Activated naive CD4-positive, alpha-beta T cell treated with anti-CD3 and anti-CD28 coated beads, Interleukin-2, amount 10 ng/mL, durations not matched to agents 5 hours and 36 hours (primary cell): ENCODE data around the gene AIP. TPM values are rescaled to one million over a fixed set of nuclear protein-coding genes. Genes with fewer than 3 reads are reported as not detected.

Experiments used
- microRNA-seq: library from miRNA; unstranded; fragments of <30 nt; microRNA quantifications from one replicate; pipeline ENCODE4 v1.2.0, GENCODE V29; 2022; ENCODE audit warnings: borderline microRNAs expressed, borderline replicate concordance
- total RNA-seq, 2 experiments: library from RNA; stranded (reverse); gene quantifications; one replicate each; pipeline ENCODE4 v1.2.3, GENCODE V29; 2021

AIP gene
- total RNA-seq = 100 to 1,000 TPM; 142 to 145 TPM

GRCh38 chr11:67482827-67483798, at the start of gene AIP:
Gene AIP, plus strand, starts transcription at chr11:67483026. Its CDS starts 133 bp downstream, at chr11:67483159.

GRCh38 chr11:67437082-67437808, 45.6 kb upstream of the AIP start, which contains the start of gene PTPRCAP:
Gene PTPRCAP, minus strand, starts transcription at chr11:67437682. Its CDS starts 63 bp downstream, at chr11:67437619.

GRCh38 chr11:67452141-67452952, 30.5 kb upstream of the AIP start, which contains the start of gene GPR152:
Gene GPR152, minus strand, starts transcription at chr11:67452729. Its CDS starts 5 bp downstream, at chr11:67452724.

GRCh38 chr11:67455054-67455453, 27.8 kb upstream of the AIP start, which contains the start of gene CABP4:
Gene CABP4, plus strand, starts transcription at chr11:67455354. Its CDS starts 70 bp downstream, at chr11:67455424.

GRCh38 chr11:67468759-67469507, 13.9 kb upstream of the AIP start, which contains the start of gene TMEM134:
Gene TMEM134, minus strand, starts transcription at chr11:67469251. Its CDS starts 59 bp downstream, at chr11:67469192.

GRCh38 chr11:67504950-67505581, 22.2 kb downstream of the AIP start, which contains the start of gene PITPNM1:
Gene PITPNM1, minus strand, starts transcription at chr11:67505363. Its CDS starts 1,183 bp downstream, at chr11:67504180.

GRCh38 chr11:67507864-67508485, 25.1 kb downstream of the AIP start, which contains the start of gene CDK2AP2:
Gene CDK2AP2, minus strand, starts transcription at chr11:67508162. Its CDS starts 80 bp downstream, at chr11:67508082.

GRCh38 chr11:67522844-67523555, 40.2 kb downstream of the AIP start, which contains the start of gene CABP2:
Gene CABP2, minus strand, starts transcription at chr11:67523446. Its CDS starts 120 bp downstream, at chr11:67523326.

Small RNA genes within 50 kb of the gene (microRNA-seq; reads per million reads assigned to microRNA genes)
- gene MIR6752 = not detected

Other genes starting within 250 kb of the AIP start
- 100 to 1,000 TPM; 289 to 308 TPM for gene GRK2, start 216.6 kb upstream of the AIP start, total RNA-seq
- gene ANKRD13D, start 193.7 kb upstream of the AIP start, total RNA-seq = 100 to 1,000 TPM; 164 to 176 TPM
- 10 to 100 TPM; 11.9 to 12.5 TPM for gene SSH3, start 179.5 kb upstream of the AIP start, total RNA-seq
- gene POLD4, start 129.5 kb upstream of the AIP start, total RNA-seq = 10 to 100 TPM; 75.9 to 79.4 TPM
- gene CLCF1, start 109.4 kb upstream of the AIP start, total RNA-seq = under 1 TPM; 0.60 to 0.86 TPM
- 10 to 100 TPM; 44.5 to 48.5 TPM for gene RAD9A, start 91.0 kb upstream of the AIP start, total RNA-seq
- gene PPP1CA, start 81.2 kb upstream of the AIP start, total RNA-seq = 100 to 1,000 TPM; 282 to 301 TPM
- 100 to 1,000 TPM; 312 to 320 TPM for gene TBC1D10C, start 78.9 kb upstream of the AIP start, total RNA-seq
- gene CARNS1, start 67.3 kb upstream of the AIP start, total RNA-seq = 1 to 10 TPM; 1.1 TPM
- 10 to 100 TPM; 49.3 to 60.0 TPM for gene RPS6KB2, start 54.5 kb upstream of the AIP start, total RNA-seq
- 100 to 1,000 TPM; 404 to 425 TPM for gene PTPRCAP, start 45.3 kb upstream of the AIP start, total RNA-seq
- gene CORO1B, start 39.5 kb upstream of the AIP start, total RNA-seq = 100 to 1,000 TPM; 375 to 382 TPM
- gene GPR152, start 30.3 kb upstream of the AIP start, total RNA-seq = not detected
- 1 to 10 TPM; 3.4 to 3.7 TPM for gene CABP4, start 27.7 kb upstream of the AIP start, total RNA-seq
- 10 to 100 TPM; 50.3 to 57.3 TPM for gene TMEM134, start 13.8 kb upstream of the AIP start, total RNA-seq
- gene PITPNM1, start 22.3 kb downstream of the AIP start, total RNA-seq = 100 to 1,000 TPM in 1 of 2 experiments, 10 to 100 TPM in 1; 97.2 to 101 TPM
- gene CDK2AP2, start 25.1 kb downstream of the AIP start, total RNA-seq = 10 to 100 TPM; 93.6 to 95.8 TPM
- not detected for gene CABP2, start 40.4 kb downstream of the AIP start, total RNA-seq
- 100 to 1,000 TPM; 156 to 157 TPM for gene GSTP1, start 100.8 kb downstream of the AIP start, total RNA-seq
- gene NDUFV1, start 123.9 kb downstream of the AIP start, total RNA-seq = 100 to 1,000 TPM; 186 to 196 TPM
- gene NUDT8, start 146.9 kb downstream of the AIP start, total RNA-seq = 10 to 100 TPM; 11.3 to 12.0 TPM
- gene TBX10, start 156.7 kb downstream of the AIP start, total RNA-seq = not detected
- under 1 TPM in 1 of 2 experiments, not detected in 1; 0.38 TPM for gene ACY3, start 167.7 kb downstream of the AIP start, total RNA-seq
- not detected for gene ALDH3B2, start 191.6 kb downstream of the AIP start, total RNA-seq